RKO (cell line): Measurements from ENCODE around the gene BRD3.
A peak's percentile ranks its signal among the peaks of the same experiment; 100 is the strongest.

Source experiments
- DNase-seq: peaks from one replicate; pipeline ENCODE4 v3.0.0-alpha.2; 2016; ENCODE audit warnings: low spot score

The BRD3 gene

GRCh38 chr9:134066913-134067851 is 644 bp downstream of the BRD3 start:
- peak; percentile 32 for DNase-seq

- peak; percentile 55 for DNase-seq
Measured at GRCh38 chr9:134066526-134066912, 1.3 kb downstream of the BRD3 start.

- DNase-seq, result peak; percentile 80
Measured at GRCh38 chr9:134065612-134066419, 2.0 kb downstream of the BRD3 start.

GRCh38 chr9:134064711-134065110 is 3.1 kb downstream of the BRD3 start:
- DNase-seq, result no peak

GRCh38 chr9:134063571-134064450 is 4.0 kb downstream of the BRD3 start:
- no peak for DNase-seq

GRCh38 chr9:134063088-134063570 is 4.7 kb downstream of the BRD3 start:
- no peak for DNase-seq

GRCh38 chr9:134062461-134063087 is 5.3 kb downstream of the BRD3 start:
- DNase-seq, result no peak

- no peak for DNase-seq
Measured at GRCh38 chr9:134061688-134062371, 6.0 kb downstream of the BRD3 start.

- no peak for DNase-seq
Measured at GRCh38 chr9:134061019-134061687, 6.7 kb downstream of the BRD3 start.

- no peak for DNase-seq
Measured at GRCh38 chr9:134060546-134060945, 7.3 kb downstream of the BRD3 start.

- no peak for DNase-seq
Measured at GRCh38 chr9:134059661-134060395, 8.0 kb downstream of the BRD3 start.

- DNase-seq, result no peak
Measured at GRCh38 chr9:134059188-134059641, 8.6 kb downstream of the BRD3 start.

- no peak for DNase-seq
Measured at GRCh38 chr9:134058716-134059115, 9.1 kb downstream of the BRD3 start.

GRCh38 chr9:134057751-134058701 is 9.8 kb downstream of the BRD3 start:
- DNase-seq, result no peak

GRCh38 chr9:134057307-134057657 is 10.5 kb downstream of the BRD3 start:
- no peak for DNase-seq

GRCh38 chr9:134056483-134057306 is 11.1 kb downstream of the BRD3 start:
- no peak for DNase-seq

GRCh38 chr9:134055981-134056461 is 11.8 kb downstream of the BRD3 start:
- DNase-seq, result no peak
